Osteoblast (primary cell): Measurements from ENCODE around the gene CCND2. TPM values are rescaled to one million over a fixed set of nuclear protein-coding genes. Genes with fewer than 3 reads are reported as not detected.

Experiments
- DNase-seq: peaks from one replicate; pipeline ENCODE4 v3.0.0; 2011; ENCODE audit warnings: low spot score, mixed read lengths; ENCODE audit not compliant: insufficient read length; ENCODE audit errors: missing footprints
- H2AFZ ChIP-seq: 2 replicates; pipeline ENCODE4 v1.6.0; 2011; ENCODE audit warnings: mild to moderate bottlenecking, low read length
- H3K27ac ChIP-seq: 2 replicates; pipeline ENCODE4 v1.5.1; 2011; ENCODE audit warnings: mild to moderate bottlenecking, low read depth, low read length, moderate library complexity
- H3K27me3 ChIP-seq: 2 replicates; pipeline ENCODE4 v1.6.0; 2012; ENCODE audit warnings: mild to moderate bottlenecking, control low read depth, inconsistent platforms, low read length, moderate library complexity; ENCODE audit not compliant: insufficient read depth
- H3K36me3 ChIP-seq: 2 replicates; pipeline ENCODE4 v1.5.1; 2011; ENCODE audit warnings: mild to moderate bottlenecking, low read length, control low read depth, moderate library complexity; ENCODE audit not compliant: insufficient read depth
- H3K4me1 ChIP-seq: 2 replicates; pipeline ENCODE4 v1.5.1; 2011; ENCODE audit warnings: mild to moderate bottlenecking, low read length, control low read depth, moderate library complexity; ENCODE audit not compliant: insufficient read depth
- H3K4me2 ChIP-seq: 2 replicates; pipeline ENCODE4 v1.6.0; 2011; ENCODE audit warnings: mild to moderate bottlenecking, low read length; ENCODE audit not compliant: insufficient read depth
- H3K4me3 ChIP-seq: fragments of 200-600 bp; sonication (generic); 3 replicates; pipeline ENCODE4 v1.5.1; 2012; ENCODE audit warnings: mild to moderate bottlenecking, low read length, inconsistent platforms; ENCODE audit not compliant: insufficient read depth
- H3K79me2 ChIP-seq: 2 replicates; pipeline ENCODE4 v1.6.0; 2012; ENCODE audit warnings: mild to moderate bottlenecking, low read length, control low read depth, inconsistent platforms; ENCODE audit not compliant: insufficient read depth
- H3K9me3 ChIP-seq: 2 replicates; pipeline ENCODE4 v1.5.1; 2011; ENCODE audit warnings: low read depth, low read length, control low read depth
- H4K20me1 ChIP-seq: 2 replicates; pipeline ENCODE4 v1.6.0; 2012; ENCODE audit warnings: mild to moderate bottlenecking, low read length, control low read depth; ENCODE audit not compliant: insufficient read depth
- total RNA-seq: library from RNA; depleted of rRNA; stranded (reverse); fragments of >200 nt; gene quantifications from 2 replicates; pipeline ENCODE4 v1.2.3, GENCODE V29; 2012
- TF ChIP-seq, protein P1 (sequence below): IDR thresholded peaks from 2 replicates; pipeline ENCODE4 v1.5.1; 2011; ENCODE audit warnings: mild to moderate bottlenecking, low read depth, low read length, moderate library complexity; ENCODE audit errors: extremely low read depth

CCND2 gene
- total RNA-seq, 1 donor, result 2.5 TPM

DNA sequence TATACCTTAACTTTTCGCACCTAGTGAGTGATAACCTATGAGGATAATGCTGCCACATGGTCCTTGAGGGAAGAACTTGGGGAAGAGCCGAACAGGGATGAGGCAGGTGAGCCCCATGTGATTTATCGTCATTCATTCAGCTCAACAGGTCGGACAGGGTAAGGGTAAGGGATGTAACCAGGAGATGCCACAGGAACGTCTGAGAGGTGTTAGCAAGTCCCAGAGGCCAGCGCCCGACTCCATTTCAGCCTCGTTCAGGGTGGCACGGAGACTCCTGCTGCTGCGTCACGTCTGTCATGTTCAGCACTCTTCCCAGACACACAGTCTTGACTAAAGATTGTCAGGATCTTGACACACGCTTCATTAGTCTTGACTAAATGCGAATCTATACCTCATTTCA, 24.1 kb downstream of the CCND2 start:
- Histone ChIP-seq H3K27ac (no peak overlapping the region), H2AFZ (no peak overlapping the region), H4K20me1 (no peaks in the 10 kb centered on the region), H3K9me3 (no peaks in the 10 kb centered on the region), H3K4me1 (no peaks in the 10 kb centered on the region), H3K79me2 (no peaks in the 10 kb centered on the region), H3K4me2 (no peak overlapping the region), H3K36me3 (no peaks in the 10 kb centered on the region), H3K27me3 (peaks cover 12% of the 10 kb centered on the region), H3K4me3 (no peak overlapping the region)
- TF ChIP-seq, protein P1, sequence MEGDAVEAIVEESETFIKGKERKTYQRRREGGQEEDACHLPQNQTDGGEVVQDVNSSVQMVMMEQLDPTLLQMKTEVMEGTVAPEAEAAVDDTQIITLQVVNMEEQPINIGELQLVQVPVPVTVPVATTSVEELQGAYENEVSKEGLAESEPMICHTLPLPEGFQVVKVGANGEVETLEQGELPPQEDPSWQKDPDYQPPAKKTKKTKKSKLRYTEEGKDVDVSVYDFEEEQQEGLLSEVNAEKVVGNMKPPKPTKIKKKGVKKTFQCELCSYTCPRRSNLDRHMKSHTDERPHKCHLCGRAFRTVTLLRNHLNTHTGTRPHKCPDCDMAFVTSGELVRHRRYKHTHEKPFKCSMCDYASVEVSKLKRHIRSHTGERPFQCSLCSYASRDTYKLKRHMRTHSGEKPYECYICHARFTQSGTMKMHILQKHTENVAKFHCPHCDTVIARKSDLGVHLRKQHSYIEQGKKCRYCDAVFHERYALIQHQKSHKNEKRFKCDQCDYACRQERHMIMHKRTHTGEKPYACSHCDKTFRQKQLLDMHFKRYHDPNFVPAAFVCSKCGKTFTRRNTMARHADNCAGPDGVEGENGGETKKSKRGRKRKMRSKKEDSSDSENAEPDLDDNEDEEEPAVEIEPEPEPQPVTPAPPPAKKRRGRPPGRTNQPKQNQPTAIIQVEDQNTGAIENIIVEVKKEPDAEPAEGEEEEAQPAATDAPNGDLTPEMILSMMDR, result no peak
- no peak for DNase-seq

DNA sequence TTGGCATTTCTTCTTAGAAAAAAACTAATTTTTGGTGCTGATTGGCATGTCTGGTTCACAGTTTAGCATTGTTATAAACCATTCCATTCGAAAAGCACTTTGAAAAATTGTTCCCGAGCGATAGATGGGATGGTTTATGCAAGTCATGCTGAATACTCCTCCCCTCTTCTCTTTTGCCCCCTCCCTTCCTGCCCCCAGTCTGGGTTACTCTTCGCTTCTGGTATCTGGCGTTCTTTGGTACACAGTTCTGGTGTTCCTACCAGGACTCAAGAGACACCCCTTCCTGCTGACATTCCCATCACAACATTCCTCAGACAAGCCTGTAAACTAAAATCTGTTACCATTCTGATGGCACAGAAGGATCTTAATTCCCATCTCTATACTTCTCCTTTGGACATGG, 27.3 kb downstream of the CCND2 start:
- H3K79me2 ChIP-seq, result no peaks in the 10 kb centered on the region
- no peak overlapping the region for H3K27ac ChIP-seq
- peaks cover 14% of the 10 kb centered on the region for H3K27me3 ChIP-seq
- no peak overlapping the region for H3K4me3 ChIP-seq
- DNase-seq, result no peak
- H3K9me3 ChIP-seq, result no peaks in the 10 kb centered on the region
- H3K36me3 ChIP-seq, result no peaks in the 10 kb centered on the region
- H3K4me2 ChIP-seq, result no peak overlapping the region
- no peaks in the 10 kb centered on the region for H3K4me1 ChIP-seq
- TF ChIP-seq, protein P1, result no peak
- H4K20me1 ChIP-seq, result no peaks in the 10 kb centered on the region
- H2AFZ ChIP-seq, result no peak overlapping the region

DNA sequence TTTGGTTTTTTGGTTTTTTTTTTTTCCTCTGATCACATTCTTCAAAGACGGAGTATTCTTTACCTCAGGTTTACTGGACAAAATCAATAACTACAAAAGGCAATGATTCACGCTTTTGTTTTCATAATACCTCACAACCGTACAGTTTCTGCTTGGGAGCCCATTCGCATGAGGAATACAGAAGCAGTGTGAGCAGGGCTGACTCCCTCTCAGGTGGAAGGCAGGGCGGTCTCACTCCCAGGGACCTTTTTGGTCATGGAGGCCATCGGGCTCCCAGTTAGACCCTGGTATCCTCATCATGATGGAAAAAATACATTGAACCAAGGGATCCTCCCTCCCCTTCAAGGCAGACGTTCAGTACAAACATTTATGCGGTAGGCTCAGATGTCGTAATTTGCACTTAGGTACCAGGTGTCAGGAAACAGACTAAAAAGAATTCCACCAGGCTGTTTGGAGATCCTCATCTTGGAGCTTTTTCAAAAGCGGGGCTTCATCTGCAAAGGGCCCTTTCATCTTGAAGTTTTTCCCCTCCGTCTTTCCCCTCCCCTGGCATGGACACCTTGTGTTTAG, 28.5 kb downstream of the CCND2 start:
- Histone ChIP-seq H3K4me3 (no peak overlapping the region), H2AFZ (no peak overlapping the region), H3K27me3 (peaks cover 21% of the 10 kb centered on the region), H3K9me3 (no peaks in the 10 kb centered on the region), H4K20me1 (no peaks in the 10 kb centered on the region), H3K27ac (no peak overlapping the region), H3K4me1 (no peaks in the 10 kb centered on the region), H3K79me2 (no peaks in the 10 kb centered on the region), H3K36me3 (no peaks in the 10 kb centered on the region), H3K4me2 (no peak overlapping the region)
- DNase-seq, result no peak
- TF ChIP-seq, protein P1, result no peak

DNA sequence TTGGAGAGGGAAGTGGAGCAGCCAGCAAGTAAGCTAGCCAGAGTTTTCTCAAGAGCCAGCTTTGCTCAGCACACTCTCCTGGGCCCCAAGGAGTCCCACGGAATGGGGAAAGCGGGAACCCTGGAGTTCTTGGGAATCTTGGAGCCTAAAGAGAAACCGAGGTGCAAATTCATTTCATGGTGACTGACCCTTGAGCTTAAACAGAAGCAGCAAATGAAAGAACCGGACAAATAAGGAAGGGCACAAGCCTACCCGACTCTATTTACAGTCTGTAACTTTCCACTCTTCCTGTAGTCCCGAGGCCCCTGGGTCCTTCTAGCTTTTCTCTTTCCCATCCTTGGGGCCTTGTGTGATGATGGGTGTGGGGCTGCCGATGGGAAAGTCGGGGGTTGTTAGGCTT, 29.3 kb downstream of the CCND2 start:
- Histone ChIP-seq H3K9me3 (no peaks in the 10 kb centered on the region), H3K36me3 (no peaks in the 10 kb centered on the region), H3K4me1 (peaks cover 5% of the 10 kb centered on the region), H2AFZ (no peak overlapping the region), H3K27me3 (peaks cover 23% of the 10 kb centered on the region), H4K20me1 (no peaks in the 10 kb centered on the region), H3K79me2 (no peaks in the 10 kb centered on the region), H3K27ac (no peak overlapping the region), H3K4me3 (no peak overlapping the region), H3K4me2 (no peak overlapping the region)
- no peak for DNase-seq
- TF ChIP-seq, protein P1, result no peak
